ENCODE results near the gene REXO5. TPM values are rescaled to one million over a fixed set of nuclear protein-coding genes. Genes with fewer than 3 reads are reported as not detected.
A peak's percentile ranks its signal among the peaks of the same experiment; 100 is the strongest.

REXO5 gene, protein sequence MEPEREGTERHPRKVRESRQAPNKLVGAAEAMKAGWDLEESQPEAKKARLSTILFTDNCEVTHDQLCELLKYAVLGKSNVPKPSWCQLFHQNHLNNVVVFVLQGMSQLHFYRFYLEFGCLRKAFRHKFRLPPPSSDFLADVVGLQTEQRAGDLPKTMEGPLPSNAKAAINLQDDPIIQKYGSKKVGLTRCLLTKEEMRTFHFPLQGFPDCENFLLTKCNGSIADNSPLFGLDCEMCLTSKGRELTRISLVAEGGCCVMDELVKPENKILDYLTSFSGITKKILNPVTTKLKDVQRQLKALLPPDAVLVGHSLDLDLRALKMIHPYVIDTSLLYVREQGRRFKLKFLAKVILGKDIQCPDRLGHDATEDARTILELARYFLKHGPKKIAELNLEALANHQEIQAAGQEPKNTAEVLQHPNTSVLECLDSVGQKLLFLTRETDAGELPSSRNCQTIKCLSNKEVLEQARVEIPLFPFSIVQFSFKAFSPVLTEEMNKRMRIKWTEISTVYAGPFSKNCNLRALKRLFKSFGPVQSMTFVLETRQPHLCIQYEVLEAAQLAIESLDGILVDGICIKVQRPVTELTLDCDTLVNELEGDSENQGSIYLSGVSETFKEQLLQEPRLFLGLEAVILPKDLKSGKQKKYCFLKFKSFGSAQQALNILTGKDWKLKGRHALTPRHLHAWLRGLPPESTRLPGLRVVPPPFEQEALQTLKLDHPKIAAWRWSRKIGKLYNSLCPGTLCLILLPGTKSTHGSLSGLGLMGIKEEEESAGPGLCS
- 10 to 100 TPM in 1 of 4 donors, 1 to 10 TPM in 3; 2.0 to 10.6 (median 6.2) TPM for total RNA-seq

DNA sequence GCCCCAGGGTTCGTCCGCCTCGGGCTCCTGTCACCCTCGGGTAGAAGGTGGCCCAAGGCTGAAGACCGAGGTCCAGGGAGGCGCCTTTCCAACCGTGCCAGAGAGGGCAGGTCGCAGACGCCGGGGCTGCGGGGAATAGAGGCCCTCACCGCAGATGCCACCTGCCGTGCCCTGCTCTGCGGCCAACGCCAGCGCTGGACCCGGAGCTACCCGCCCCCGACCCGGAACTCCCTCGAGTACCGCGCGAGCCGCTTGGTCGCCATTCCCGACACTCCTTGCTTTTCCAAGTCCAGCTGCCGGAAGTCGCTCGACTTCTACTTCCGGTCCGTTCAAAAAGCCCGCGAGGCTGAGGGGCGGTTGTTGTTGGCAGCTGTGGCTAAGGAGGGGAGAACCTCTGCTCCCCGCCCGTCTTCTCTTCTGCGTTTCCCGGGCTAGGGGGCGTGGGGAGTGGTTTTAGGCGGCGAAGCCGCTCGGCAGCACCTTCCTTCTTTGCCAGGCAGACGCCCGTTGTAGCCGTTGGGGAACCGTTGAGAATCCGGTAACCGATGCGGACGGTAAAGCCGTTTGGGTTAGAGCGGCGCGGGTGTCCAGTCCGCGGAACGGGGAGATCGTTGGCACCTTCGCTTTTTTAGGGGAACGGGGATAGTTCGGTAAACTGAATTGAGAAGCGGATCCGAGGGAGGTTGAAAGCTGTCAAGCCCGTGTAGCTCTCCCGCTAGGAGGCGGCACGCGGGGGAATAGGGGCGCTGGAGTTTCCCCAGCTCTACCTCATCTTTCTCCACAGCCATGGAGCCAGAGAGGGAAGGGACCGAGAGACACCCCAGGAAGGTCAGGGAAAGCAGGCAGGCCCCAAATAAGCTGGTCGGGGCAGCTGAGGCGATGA, at the start of gene REXO5, which contains the start of gene ERI2:
Gene REXO5 (plus strand): TSS at position 360 of the 883 bp plus-strand sequence. CDS start 427 bp downstream, at position 787.
Gene ERI2 (minus strand): TSS at position 305 of the 883 bp plus-strand sequence. CDS start 42 bp downstream, at position 263.
- 1 to 2% methylated on average over 41 to 63 of the region's 74 CpGs for WGBS, 2 donors
- intact Hi-C loops (cut with DNase I; ENCODE audit: low total_unique reads) = no loop called here
- TF ChIP-seq POLR2A (IDR thresholded peaks at IDR 0.05) = no peak
- TF ChIP-seq, protein P1, sequence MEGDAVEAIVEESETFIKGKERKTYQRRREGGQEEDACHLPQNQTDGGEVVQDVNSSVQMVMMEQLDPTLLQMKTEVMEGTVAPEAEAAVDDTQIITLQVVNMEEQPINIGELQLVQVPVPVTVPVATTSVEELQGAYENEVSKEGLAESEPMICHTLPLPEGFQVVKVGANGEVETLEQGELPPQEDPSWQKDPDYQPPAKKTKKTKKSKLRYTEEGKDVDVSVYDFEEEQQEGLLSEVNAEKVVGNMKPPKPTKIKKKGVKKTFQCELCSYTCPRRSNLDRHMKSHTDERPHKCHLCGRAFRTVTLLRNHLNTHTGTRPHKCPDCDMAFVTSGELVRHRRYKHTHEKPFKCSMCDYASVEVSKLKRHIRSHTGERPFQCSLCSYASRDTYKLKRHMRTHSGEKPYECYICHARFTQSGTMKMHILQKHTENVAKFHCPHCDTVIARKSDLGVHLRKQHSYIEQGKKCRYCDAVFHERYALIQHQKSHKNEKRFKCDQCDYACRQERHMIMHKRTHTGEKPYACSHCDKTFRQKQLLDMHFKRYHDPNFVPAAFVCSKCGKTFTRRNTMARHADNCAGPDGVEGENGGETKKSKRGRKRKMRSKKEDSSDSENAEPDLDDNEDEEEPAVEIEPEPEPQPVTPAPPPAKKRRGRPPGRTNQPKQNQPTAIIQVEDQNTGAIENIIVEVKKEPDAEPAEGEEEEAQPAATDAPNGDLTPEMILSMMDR (IDR thresholded peaks at IDR 0.05) = no peak
- DNase-seq (ENCODE audit: low spot score in 2 of 2) = peak; percentile 87 to 97
- H3K4me3 ChIP-seq (ENCODE audit: low read depth, poor library complexity, severe bottlenecking) = peak within 1 kb of the TSS; percentile 46

DNA sequence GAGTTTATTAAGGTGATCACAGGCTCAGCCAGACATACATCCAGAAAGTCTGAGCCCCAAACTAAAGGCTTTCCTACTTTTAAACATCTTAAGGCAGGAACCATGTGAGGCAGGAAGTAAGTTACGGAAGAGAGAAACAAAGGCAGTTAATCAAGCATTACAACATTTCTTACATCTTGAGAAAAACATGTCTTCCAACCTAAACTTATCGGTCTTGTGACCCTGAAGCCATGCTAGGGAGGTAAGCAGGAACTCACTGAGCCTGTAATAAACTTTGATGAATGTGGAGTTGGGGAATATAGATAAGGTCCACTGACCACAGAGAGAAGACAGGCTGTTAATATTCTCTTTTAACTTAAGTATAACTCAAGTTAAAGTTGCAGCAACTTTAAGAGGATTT, 46.0 kb upstream of the REXO5 start:
- no peak for DNase-seq (ENCODE audit: low spot score in 2 of 2)
- intact Hi-C loops (cut with DNase I; ENCODE audit: low total_unique reads) = no loop called here
- WGBS, 2 donors = 84 to 88% methylated on average over 2 of the region's 2 CpGs
- TF ChIP-seq, protein P1 (IDR thresholded peaks at IDR 0.05) = no peak
- TF ChIP-seq POLR2A (IDR thresholded peaks at IDR 0.05) = no peak
- H3K4me3 ChIP-seq (ENCODE audit: low read depth, poor library complexity, severe bottlenecking) = no peak overlapping the region

DNA sequence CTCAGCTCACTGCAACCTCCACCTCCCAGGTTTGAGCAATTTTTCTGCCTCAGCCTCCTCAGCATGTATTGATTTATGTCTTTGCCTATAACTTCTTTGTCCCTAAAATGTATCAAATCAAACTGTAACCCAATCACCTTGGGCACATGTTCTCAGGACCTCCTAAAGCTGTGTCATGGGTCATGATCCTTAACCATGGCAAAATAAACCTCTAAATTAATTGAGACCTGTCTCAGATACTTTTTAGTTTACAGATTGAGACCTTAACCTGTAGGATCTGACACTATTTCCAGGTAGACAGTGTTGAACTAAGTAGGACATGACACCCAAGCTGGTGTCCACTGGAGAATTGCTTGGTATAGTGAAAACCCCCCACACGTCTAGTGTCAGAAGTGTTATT, 45.2 kb upstream of the REXO5 start:
- WGBS, 2 donors = 79 to 95% methylated on average over 1 of the region's 1 CpG
- intact Hi-C loops (cut with DNase I; ENCODE audit: low total_unique reads) = no loop called here
- H3K4me3 ChIP-seq (ENCODE audit: low read depth, poor library complexity, severe bottlenecking) = no peak overlapping the region
- no peak for TF ChIP-seq POLR2A (IDR thresholded peaks at IDR 0.05)
- TF ChIP-seq, protein P1 (IDR thresholded peaks at IDR 0.05) = no peak
- no peak for DNase-seq (ENCODE audit: low spot score in 2 of 2)

DNA sequence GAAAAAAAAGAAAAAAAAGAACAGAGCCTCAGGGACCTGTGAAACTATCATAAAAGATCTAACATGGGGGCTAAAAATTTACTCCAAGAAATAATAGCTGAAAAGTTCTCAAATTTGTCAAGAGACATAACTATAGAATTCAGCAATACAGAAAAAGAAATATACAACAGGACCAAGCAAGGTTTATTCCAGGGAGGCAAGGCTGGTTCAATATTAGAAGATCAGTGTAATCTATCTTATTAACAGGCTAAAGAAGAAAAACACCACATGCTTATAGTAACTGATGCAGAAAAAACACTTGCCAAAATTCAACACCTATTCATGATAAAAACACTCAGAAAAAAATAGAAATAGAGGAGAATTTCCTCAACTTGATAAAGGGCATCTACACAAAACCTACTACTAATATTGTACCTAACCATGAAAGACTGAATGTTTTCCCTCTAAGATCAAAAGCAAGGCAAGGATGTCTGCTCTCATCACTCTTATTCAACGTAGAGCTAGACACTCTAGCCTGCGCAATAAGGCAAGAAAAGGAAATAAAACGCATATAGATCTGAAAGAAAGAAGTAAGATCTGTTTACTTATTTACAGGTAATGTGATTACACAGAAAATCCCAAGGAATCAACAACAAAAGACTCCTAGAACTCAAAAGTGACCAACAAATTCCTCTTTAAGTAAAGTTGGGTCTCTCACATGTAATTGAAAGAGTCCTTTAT, 43.8 kb upstream of the REXO5 start:
- TF ChIP-seq, protein P1 (IDR thresholded peaks at IDR 0.05) = no peak
- no peak for TF ChIP-seq POLR2A (IDR thresholded peaks at IDR 0.05)
- no peak overlapping the region for H3K4me3 ChIP-seq (ENCODE audit: low read depth, poor library complexity, severe bottlenecking)
- intact Hi-C loops (cut with DNase I; ENCODE audit: low total_unique reads) = no loop called here
- WGBS, 2 donors = 96 to 97% methylated on average over 3 of the region's 3 CpGs
- DNase-seq (ENCODE audit: low spot score in 2 of 2) = no peak

Measured in lower leg skin (tissue), 4 donors.